HCT116 (cell line): Measurements from ENCODE around the gene CFAP74. TPM values are rescaled to one million over a fixed set of nuclear protein-coding genes. Genes with fewer than 3 reads are reported as not detected.

Experiments used
- ATAC-seq: fragments of 200-7000 bp; cut with Tn5 transposase; 2 replicates; pipeline ENCODE4 v1.9.1; 2020; ENCODE audit warnings: mild to moderate bottlenecking, moderate library complexity
- BruUV-seq: library from RNA; stranded (reverse); fragments of 400-500 nt; replicated peaks from 2 replicates; lab custom pipeline; 2021; lab: Mats Ljungman, UMichigan
- CTCF ChIA-PET: fragments of 300-600 bp; sonication (Branson Sonifier 250); formaldehyde crosslinking; loops from one replicate; lab custom pipeline; 2021; ENCODE audit warnings: antibody characterized with exemption; lab: Charles Lee
- POLR2A ChIA-PET: fragments of 300-600, 350-600 bp; sonication (Branson Sonifier 250); formaldehyde crosslinking; loops from one replicate; lab custom pipeline; 2021; ENCODE audit warnings: antibody characterized with exemption; lab: Charles Lee
- RAD21 ChIA-PET, 2 experiments: fragments of 300-600 bp; sonication (Branson Sonifier 250); formaldehyde crosslinking; loops; one replicate each; lab custom pipeline; 2023; ENCODE audit warnings: low total read pairs in 2 of 2; ENCODE audit not compliant: uncharacterized antibody in 2 of 2, unreplicated experiment in 2 of 2, low non-redundant PET in 1 of 2; lab: Charles Lee
- DNase-seq: peaks from one replicate; pipeline ENCODE4 v3.0.0-alpha.2; 2010; ENCODE audit warnings: low read depth, low spot score
- H2AFZ ChIP-seq: fragments of 200-600 bp; shearing (Covaris generic), sonication (generic); 2 replicates; pipeline ENCODE4 v1.6.1; 2017; ENCODE audit warnings: low read depth, mixed run types, mixed read lengths, antibody characterized with exemption, low read length; ENCODE audit not compliant: poor library complexity, severe bottlenecking
- H3K27ac ChIP-seq: 2 replicates; pipeline ENCODE4 v1.5.1; 2012; ENCODE audit warnings: low read depth, low read length
- H3K27me3 ChIP-seq: fragments of 200-600 bp; sonication (generic); 2 replicates; pipeline ENCODE4 v1.6.1; 2016; ENCODE audit warnings: mixed run types, low read length, mixed read lengths; ENCODE audit not compliant: insufficient read depth
- H3K36me3 ChIP-seq, 2 experiments: fragments of 200-500 bp in 1 of 2; fragments of 200-600 bp in 1 of 2; sonication (Bioruptor generic) in 1 of 2; sonication (generic) in 1 of 2; 2 replicates each; pipeline versions ENCODE4 v1.5.1 to v1.6.1; 2014 to 2016; ENCODE audit warnings: low read length in 2 of 2, inconsistent platforms in 1 of 2, mixed read lengths in 1 of 2, mixed run types in 1 of 2; ENCODE audit not compliant: insufficient read depth in 2 of 2, control insufficient read depth in 1 of 2
- H3K4me1 ChIP-seq, 2 experiments: fragments of 200-600 bp in 1 of 2; sonication (generic) in 1 of 2; 2 replicates each; pipeline versions ENCODE4 v1.5.1 to v1.6.1; 2012 to 2017; ENCODE audit warnings: low read length in 2 of 2, inconsistent platforms in 1 of 2, mild to moderate bottlenecking in 1 of 2, mixed read lengths in 1 of 2, mixed run types in 1 of 2, moderate library complexity in 1 of 2; ENCODE audit not compliant: insufficient read depth in 2 of 2, control insufficient read depth in 1 of 2
- H3K4me2 ChIP-seq: fragments of 200-600 bp; sonication (generic); 2 replicates; pipeline ENCODE4 v1.6.1; 2017; ENCODE audit warnings: mixed run types, low read length, mixed read lengths
- H3K4me3 ChIP-seq, 2 experiments: fragments of 200-600 bp in 1 of 2; sonication (generic) in 1 of 2; replicated peaks in 1 of 2; 2 replicates each; pipeline ENCODE4 v1.5.1; 2011 to 2016; ENCODE audit warnings: low read length in 2 of 2, control low read depth in 1 of 2, low read depth in 1 of 2, mild to moderate bottlenecking in 1 of 2, mixed read lengths in 1 of 2, mixed run types in 1 of 2
- H3K79me2 ChIP-seq: fragments of 200-600 bp; sonication (generic); 2 replicates; pipeline ENCODE4 v1.6.1; 2017; ENCODE audit warnings: mild to moderate bottlenecking, mixed run types, low read length, moderate library complexity, mixed read lengths; ENCODE audit not compliant: insufficient read depth
- H3K9ac ChIP-seq: fragments of 200-600 bp; sonication (generic); 2 replicates; pipeline ENCODE4 v1.6.1; 2016; ENCODE audit warnings: low read length, mixed read lengths
- H3K9me2 ChIP-seq: fragments of 200-600 bp; sonication (generic), shearing (Covaris generic); 2 replicates; pipeline ENCODE4 v1.6.1; 2017; ENCODE audit warnings: mixed run types, mild to moderate bottlenecking, moderate library complexity; ENCODE audit not compliant: insufficient read depth
- H3K9me3 ChIP-seq, 2 experiments: fragments of 200-500 bp in 1 of 2; fragments of 200-600 bp in 1 of 2; sonication (Bioruptor generic) in 1 of 2; sonication (generic) in 1 of 2; 2 replicates each; pipeline ENCODE4 v1.6.1; 2014 to 2017; ENCODE audit warnings: low read length in 2 of 2, mixed read lengths in 2 of 2, inconsistent platforms in 1 of 2, low read depth in 1 of 2, mild to moderate bottlenecking in 1 of 2, mixed run types in 1 of 2, moderate library complexity in 1 of 2; ENCODE audit not compliant: control insufficient read depth in 1 of 2, insufficient read depth in 1 of 2
- H4K20me1 ChIP-seq: fragments of 200-600 bp; sonication (generic), shearing (Covaris generic); 2 replicates; pipeline ENCODE4 v1.6.1; 2017; ENCODE audit warnings: mixed run types, mild to moderate bottlenecking, moderate library complexity; ENCODE audit not compliant: insufficient read depth
- CEBPB ChIP-seq: IDR thresholded peaks from 2 replicates; pipeline ENCODE4 v1.6.1; 2012; ENCODE audit warnings: low read depth
- ELF1 ChIP-seq: IDR thresholded peaks from 2 replicates; pipeline ENCODE4 v1.6.1; 2012; ENCODE audit warnings: low read depth, borderline replicate concordance
- EZH2 ChIP-seq: fragments of 200-600 bp; sonication (generic); IDR thresholded peaks from 2 replicates; pipeline ENCODE4 v1.6.1; 2017; ENCODE audit warnings: antibody characterized with exemption, mixed run types
- FOSL1 ChIP-seq: IDR thresholded peaks from 2 replicates; pipeline ENCODE4 v1.6.1; 2012; ENCODE audit warnings: low read depth
- POLR2A ChIP-seq: IDR thresholded peaks from 2 replicates; pipeline ENCODE4 v1.7.0; 2011; ENCODE audit warnings: borderline replicate concordance; ENCODE audit not compliant: insufficient read depth, insufficient read length; ENCODE audit errors: extremely low read depth
- RAD21 ChIP-seq: IDR thresholded peaks from 2 replicates; pipeline ENCODE4 v1.6.1; 2012; ENCODE audit warnings: low read depth, mild to moderate bottlenecking
- SP1 ChIP-seq: IDR thresholded peaks from 2 replicates; pipeline ENCODE4 v1.6.1; 2012; ENCODE audit warnings: low read depth
- TCF7L2 ChIP-seq: IDR thresholded peaks from 2 replicates; pipeline ENCODE4 v1.7.0; 2011; ENCODE audit warnings: borderline replicate concordance, inconsistent platforms; ENCODE audit not compliant: insufficient read depth, insufficient read length; ENCODE audit errors: extremely low read depth
- YY1 ChIP-seq: IDR thresholded peaks from 2 replicates; pipeline ENCODE4 v1.6.1; 2011; ENCODE audit warnings: low read length, low read depth, moderate library complexity, mild to moderate bottlenecking; ENCODE audit not compliant: insufficient replicate concordance; ENCODE audit errors: extremely low read depth
- ZFX ChIP-seq: fragments of 450-650 bp; IDR thresholded peaks from 2 replicates; pipeline ENCODE4 v1.6.1; 2017
- intact Hi-C: fragments of 100-400 bp; cut with micrococcal nuclease; formaldehyde crosslinking; loops from 2 replicates; pipeline ENCODE4 v1.10.0; 2022
- total RNA-seq: library from RNA; stranded (reverse); gene quantifications from one replicate; pipeline ENCODE4 v1.2.1, GENCODE V29; 2021; ENCODE audit not compliant: unreplicated experiment
- TF ChIP-seq, protein P1 (sequence below): IDR thresholded peaks from 2 replicates; pipeline ENCODE4 v1.6.1; 2012
- TF ChIP-seq, protein P2 (sequence below): IDR thresholded peaks from 2 replicates; pipeline ENCODE4 v1.6.1; 2012; ENCODE audit warnings: low read depth
- TF ChIP-seq, protein P3 (sequence below), 3 experiments: fragments of 200-600 bp in 1 of 3; sonication (generic) in 1 of 3; IDR thresholded peaks in 2 of 3; conservative IDR thresholded peaks in 1 of 3; 2 replicates each; pipeline ENCODE4 v1.5.1; 2012 to 2017; ENCODE audit warnings: low read depth in 2 of 3, low read length in 2 of 3, antibody characterized with exemption in 1 of 3, borderline replicate concordance in 1 of 3, control low read depth in 1 of 3, mild to moderate bottlenecking in 1 of 3, mixed read lengths in 1 of 3, mixed run types in 1 of 3, moderate library complexity in 1 of 3; ENCODE audit not compliant: insufficient read depth in 1 of 3

Gene CFAP74
- total RNA-seq, 1 experiment from 2014 or later: 4.9 TPM

DNA sequence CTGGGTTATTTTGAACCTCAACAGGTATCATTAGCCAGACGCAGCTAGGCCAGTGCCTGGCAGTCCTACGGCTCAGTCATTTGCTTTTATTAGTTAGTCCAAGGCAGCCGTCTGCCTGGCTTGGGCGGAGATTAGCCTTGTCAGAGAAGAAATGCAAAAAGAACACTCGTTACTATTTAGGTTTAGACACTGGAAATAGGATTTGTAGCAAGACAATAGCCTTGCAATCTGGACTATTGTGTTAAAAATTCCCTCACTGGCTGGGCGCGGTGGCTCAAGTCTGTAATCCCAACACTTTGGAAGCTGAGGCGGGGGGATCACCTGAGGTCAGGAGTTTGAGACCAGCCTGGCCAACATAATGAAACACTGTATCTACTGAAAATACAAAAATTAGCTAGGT lies 35.7 kb upstream of the CFAP74 start:
- peaks cover 0 to under 1% of the 10 kb centered on the region in 2 experiments; a peak in 1 of 4 replicates for H3K4me1 ChIP-seq
- ChIA-PET RAD21 (no interaction called here), CTCF (interaction anchor here (1.6 kb wide), 1 partner anchor 79 kb away, joined by 4 read pairs; no protein-coding TSS in a partner anchor), POLR2A (no interaction called here)
- no peak overlapping the region for H3K27ac ChIP-seq
- no peaks in the 10 kb centered on the region for H4K20me1 ChIP-seq
- H3K36me3 ChIP-seq: no peaks in the 10 kb centered on the region
- H3K4me2 ChIP-seq: no peak overlapping the region
- H2AFZ ChIP-seq: no peak overlapping the region
- no TSS peak for BruUV-seq
- DNase-seq: no peak
- H3K9ac ChIP-seq: no peak overlapping the region
- H3K9me2 ChIP-seq: no peaks in the 10 kb centered on the region
- H3K4me3 ChIP-seq: no peak overlapping the region
- intact Hi-C loops: no loop called here
- no peaks in the 10 kb centered on the region for H3K79me2 ChIP-seq
- no peak for ATAC-seq
- no peaks in the 10 kb centered on the region for H3K9me3 ChIP-seq
- no peak for TF ChIP-seq FOSL1
- TF ChIP-seq, protein P1, sequence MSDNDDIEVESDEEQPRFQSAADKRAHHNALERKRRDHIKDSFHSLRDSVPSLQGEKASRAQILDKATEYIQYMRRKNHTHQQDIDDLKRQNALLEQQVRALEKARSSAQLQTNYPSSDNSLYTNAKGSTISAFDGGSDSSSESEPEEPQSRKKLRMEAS: no peak
- no peak for TF ChIP-seq POLR2A
- TF ChIP-seq, protein P2, sequence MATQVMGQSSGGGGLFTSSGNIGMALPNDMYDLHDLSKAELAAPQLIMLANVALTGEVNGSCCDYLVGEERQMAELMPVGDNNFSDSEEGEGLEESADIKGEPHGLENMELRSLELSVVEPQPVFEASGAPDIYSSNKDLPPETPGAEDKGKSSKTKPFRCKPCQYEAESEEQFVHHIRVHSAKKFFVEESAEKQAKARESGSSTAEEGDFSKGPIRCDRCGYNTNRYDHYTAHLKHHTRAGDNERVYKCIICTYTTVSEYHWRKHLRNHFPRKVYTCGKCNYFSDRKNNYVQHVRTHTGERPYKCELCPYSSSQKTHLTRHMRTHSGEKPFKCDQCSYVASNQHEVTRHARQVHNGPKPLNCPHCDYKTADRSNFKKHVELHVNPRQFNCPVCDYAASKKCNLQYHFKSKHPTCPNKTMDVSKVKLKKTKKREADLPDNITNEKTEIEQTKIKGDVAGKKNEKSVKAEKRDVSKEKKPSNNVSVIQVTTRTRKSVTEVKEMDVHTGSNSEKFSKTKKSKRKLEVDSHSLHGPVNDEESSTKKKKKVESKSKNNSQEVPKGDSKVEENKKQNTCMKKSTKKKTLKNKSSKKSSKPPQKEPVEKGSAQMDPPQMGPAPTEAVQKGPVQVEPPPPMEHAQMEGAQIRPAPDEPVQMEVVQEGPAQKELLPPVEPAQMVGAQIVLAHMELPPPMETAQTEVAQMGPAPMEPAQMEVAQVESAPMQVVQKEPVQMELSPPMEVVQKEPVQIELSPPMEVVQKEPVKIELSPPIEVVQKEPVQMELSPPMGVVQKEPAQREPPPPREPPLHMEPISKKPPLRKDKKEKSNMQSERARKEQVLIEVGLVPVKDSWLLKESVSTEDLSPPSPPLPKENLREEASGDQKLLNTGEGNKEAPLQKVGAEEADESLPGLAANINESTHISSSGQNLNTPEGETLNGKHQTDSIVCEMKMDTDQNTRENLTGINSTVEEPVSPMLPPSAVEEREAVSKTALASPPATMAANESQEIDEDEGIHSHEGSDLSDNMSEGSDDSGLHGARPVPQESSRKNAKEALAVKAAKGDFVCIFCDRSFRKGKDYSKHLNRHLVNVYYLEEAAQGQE: no peak
- TF ChIP-seq SP1: no peak
- no peak for TF ChIP-seq ZFX
- TF ChIP-seq YY1: no peak
- TF ChIP-seq TCF7L2: no peak
- TF ChIP-seq, protein P3, sequence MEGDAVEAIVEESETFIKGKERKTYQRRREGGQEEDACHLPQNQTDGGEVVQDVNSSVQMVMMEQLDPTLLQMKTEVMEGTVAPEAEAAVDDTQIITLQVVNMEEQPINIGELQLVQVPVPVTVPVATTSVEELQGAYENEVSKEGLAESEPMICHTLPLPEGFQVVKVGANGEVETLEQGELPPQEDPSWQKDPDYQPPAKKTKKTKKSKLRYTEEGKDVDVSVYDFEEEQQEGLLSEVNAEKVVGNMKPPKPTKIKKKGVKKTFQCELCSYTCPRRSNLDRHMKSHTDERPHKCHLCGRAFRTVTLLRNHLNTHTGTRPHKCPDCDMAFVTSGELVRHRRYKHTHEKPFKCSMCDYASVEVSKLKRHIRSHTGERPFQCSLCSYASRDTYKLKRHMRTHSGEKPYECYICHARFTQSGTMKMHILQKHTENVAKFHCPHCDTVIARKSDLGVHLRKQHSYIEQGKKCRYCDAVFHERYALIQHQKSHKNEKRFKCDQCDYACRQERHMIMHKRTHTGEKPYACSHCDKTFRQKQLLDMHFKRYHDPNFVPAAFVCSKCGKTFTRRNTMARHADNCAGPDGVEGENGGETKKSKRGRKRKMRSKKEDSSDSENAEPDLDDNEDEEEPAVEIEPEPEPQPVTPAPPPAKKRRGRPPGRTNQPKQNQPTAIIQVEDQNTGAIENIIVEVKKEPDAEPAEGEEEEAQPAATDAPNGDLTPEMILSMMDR (IDR thresholded peaks at IDR 0.05 in 2 of 3, conservative IDR thresholded peaks at IDR 0.05 in 1 of 3; ENCODE audit: borderline replicate concordance in 1 of 3, insufficient read depth in 1 of 3, low read depth in 2 of 3, low read length in 2 of 3): no peak
- no peak for TF ChIP-seq CEBPB
- no peak for TF ChIP-seq ELF1
- no peak for TF ChIP-seq EZH2
- TF ChIP-seq RAD21: no peak
- TF ChIP-seq, all 23 proteins: peak for 0
- H3K27me3 ChIP-seq: no peaks in the 10 kb centered on the region
